Measurements from ENCODE around the gene KRT85.
A peak's percentile ranks its signal among the peaks of the same experiment; 100 is the strongest.

KRT85 gene

DNA sequence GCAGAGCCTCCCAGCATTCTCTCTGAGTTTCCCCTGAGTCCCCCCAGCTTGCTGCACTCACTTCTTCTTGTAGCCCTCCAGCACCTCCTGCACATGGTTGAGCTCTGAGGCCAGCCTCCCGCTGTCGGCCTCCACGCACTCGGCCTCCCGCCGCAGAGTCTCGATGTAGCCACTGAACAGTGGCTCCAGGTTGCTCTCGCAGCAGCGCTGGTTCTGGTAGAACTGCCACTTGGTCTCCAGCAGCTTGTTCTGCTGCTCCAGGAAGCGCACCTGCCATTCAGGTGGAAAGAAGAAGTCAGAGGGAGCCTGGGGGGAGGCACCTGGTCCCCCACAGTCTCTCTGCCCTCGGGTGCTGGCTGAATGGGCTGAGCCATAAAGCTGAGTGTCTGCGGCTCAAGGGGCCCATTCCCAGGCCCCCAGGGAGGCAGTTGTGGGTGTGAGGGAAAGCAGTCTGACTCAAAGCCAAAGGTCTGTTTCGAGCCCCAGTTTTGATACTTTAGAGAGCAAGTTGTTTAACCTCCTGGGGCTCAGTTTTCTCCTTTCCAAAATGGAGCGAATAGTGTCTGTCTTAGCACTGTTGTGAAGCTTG, 2.3 kb downstream of the KRT85 start:
- DNase-seq (ENCODE audit: low spot score) = no peak

DNA sequence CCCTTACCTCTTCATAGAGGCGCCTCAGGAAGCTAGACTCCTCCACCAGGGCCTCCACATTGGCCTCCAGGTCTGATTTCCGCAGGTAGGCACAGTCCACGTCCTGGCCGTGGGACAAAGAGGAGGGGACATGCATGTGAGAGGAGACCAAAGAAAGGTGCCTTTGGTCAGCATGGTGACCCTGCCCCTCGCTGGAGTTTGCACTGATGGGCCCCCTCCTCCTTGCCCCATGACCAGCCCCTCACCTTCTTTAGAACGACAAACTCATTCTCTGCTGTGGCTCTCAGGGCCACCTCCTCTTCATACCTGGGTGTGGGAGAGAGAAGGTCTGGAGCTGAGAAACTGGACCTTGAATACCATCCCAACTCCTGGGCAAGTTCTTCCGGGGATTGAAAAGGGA, 3.2 kb downstream of the KRT85 start:
- no peak for DNase-seq (ENCODE audit: low spot score)

DNA sequence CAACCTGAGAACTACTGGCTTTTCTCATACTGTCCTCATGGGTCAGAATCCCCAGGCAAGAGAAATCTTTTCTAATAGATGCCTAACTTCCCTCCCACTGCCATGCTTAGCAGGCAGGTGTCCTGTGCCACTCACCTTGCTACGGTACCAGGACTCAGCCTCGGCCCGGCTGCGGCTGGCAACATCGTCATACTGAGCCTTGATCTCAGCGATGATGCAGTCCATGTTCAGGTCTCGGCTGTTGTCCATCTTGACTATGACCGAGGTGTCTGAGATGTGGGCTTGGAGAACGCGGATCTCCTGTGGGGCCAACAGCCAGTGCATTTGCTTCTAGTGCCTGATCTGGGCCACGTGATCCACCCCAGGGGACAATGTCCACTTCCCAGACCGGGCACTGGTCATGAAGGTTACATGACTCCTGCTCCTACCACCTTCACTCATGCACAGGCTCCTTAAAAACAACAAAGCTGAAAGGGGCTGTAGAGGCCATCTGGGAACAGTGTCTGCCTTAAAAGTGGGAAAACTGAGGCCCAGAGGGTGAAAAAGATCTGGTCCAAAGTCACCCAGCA, 4.1 kb downstream of the KRT85 start:
- DNase-seq (ENCODE audit: low spot score) = no peak

DNA sequence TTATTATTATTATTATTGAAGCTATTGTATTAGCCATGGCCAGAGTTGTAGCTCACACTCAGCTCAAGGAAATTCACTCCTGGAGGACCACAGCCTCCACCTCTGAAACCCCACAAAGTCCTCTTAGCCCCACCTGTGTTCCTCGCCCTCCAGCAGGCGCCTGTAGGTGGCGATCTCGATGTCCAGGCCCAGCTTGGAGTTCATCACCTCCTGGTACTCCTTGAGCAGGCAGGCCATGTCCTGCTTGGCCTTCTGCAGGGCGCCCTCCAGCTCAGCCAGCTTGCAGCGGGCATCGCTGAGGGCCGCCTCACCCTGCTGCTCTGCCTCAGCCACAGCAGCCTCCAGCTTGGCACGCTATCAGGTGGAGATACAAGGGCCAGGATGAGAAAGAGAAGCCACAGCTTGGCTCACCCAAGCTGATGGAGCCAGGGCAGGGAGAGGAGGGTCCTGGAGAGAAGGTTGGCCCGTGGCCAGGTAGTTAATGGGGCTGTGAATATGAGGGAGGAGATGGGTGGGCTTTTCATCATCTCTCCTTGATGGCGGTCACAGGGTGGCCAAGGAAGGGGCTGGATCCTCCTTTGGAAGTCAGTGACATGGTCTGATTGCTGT, 5.1 kb downstream of the KRT85 start:
- DNase-seq (ENCODE audit: low spot score) = no peak

DNA sequence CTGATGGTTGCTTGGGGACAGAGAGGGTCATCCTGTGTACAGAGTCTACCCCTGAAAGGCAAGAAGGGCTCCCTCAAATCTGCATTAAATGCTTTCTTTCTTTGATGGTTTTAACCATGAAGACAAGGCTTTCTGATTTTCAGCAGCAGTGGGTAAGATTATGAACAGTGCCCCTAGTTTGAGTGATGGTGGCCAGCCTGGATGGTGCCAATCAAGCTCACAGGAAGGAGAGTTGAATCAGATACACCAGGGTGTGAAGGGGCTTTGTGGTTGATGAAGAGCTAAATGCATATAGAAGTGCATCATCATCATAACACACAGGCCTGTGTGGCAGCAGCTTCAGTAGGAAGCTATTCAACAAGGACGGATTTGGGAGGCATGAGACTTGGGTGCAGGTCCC, 5.7 kb downstream of the KRT85 start:
- DNase-seq (ENCODE audit: low spot score) = no peak

DNA sequence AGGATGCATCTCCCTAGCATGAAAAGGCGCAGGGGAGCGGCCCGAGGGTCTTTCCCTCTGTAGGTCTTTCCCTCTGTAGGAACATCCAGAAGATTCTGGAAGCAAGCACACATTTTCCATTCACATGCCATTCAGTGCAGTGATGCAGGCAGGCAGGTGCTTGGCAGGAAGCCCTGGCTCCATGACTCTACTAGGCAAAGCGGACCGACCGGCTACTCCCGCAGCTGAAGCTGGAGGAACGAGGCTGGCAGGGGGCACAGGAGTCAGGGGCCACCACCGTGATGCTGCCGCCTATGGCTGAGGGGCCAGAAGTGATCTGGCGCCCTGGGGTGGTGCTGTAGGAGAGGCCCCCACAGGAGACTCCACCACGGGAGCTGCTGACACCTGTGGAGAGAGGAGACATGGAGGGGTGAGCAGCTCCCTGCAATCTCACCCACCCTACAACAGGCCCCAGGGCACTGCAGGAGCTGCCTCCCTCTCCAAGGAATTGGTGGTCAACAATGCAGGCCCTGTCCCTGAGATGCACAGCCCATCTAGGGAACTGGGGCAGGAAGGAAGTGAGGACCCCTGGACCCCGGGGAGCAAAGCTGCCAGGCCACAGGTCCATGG, 6.5 kb downstream of the KRT85 start:
- DNase-seq (ENCODE audit: low spot score) = no peak

DNA sequence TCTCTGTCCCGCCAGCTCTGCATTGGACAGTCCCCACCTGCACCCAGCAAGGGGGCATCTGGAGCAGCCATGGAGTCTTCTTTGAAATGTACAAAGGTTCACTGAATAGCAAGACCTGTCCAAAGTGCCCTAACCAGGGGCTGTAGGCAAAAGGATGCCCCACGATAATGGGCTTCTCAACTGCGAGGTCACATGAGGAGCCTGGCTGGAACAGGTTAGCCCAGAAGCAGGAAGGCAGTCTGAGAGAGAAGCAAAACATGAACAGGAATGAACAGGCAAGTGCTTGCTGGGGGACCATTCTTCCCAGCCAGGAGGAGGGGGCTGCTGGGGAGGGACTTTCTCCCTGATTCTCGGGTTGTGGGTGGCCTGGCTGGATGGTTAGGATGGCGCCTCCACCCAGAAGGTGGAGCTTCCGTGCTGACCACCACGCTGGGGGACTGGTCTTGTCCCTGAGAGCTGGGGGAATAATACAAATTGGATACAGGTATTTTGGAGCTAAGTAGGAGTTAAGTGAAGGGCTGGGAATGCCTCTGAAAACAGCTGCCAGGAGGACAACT, 7.1 kb downstream of the KRT85 start:
- no peak for DNase-seq (ENCODE audit: low spot score)

DNA sequence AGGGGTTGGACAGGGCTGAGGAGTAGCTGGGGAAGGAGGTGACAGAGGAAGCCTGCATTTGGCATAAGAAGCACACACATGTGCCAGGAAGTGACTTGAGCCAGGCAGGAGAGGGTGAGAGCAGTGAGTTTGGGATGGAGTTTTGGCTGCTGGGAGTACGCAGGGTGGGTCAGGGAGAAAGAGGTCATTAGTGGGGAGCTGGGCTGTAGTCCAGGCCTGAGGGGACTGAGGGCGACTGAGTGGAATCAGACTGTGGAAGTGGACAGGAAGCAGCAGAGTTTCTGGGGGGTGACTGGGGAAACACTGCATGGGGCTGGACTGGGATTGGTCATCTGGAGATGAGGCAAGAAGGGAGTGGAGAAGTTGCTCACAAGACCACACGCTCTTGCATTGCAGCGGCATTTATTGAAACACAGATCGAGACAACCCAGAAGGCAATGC, 7.6 kb downstream of the KRT85 start:
- DNase-seq (ENCODE audit: low spot score) = no peak

DNA sequence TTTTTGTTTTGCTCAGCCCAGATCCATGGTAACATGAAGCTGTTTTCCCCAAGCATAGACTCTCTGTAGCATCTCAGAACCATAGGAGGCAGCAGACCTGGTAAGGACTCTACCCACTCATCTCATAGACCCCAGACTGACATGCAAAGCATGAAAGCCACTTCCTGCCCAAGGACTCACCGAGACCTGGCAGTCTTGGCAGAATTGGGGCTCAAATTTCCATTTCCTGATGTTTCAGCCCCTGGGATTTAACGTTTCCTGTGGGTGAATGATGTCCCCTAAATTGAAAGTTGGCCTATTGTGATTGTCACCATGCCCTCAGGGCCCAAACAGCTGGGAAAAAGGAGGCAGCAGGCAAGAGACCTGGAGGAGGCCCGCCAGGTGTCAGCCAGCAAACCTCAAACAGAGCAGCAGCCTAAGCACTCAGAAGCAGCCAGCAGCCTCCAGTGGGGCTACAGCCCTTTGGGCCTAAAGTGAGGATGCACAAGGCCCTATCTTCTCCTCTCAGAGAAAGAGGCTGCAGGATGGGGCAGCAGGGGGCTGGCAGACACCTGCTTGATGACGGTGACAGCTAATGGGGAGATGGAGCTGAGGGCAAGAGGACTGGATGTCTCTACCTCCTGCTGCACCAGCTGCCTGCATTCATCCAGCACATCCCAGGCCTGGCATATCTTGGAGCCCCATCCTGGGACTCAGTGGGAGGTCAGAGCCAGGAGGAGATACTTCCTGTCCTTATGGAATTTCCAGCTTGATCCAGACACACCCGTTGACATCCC, 8.5 kb downstream of the KRT85 start:
- no peak for DNase-seq (ENCODE audit: low spot score)

DNA sequence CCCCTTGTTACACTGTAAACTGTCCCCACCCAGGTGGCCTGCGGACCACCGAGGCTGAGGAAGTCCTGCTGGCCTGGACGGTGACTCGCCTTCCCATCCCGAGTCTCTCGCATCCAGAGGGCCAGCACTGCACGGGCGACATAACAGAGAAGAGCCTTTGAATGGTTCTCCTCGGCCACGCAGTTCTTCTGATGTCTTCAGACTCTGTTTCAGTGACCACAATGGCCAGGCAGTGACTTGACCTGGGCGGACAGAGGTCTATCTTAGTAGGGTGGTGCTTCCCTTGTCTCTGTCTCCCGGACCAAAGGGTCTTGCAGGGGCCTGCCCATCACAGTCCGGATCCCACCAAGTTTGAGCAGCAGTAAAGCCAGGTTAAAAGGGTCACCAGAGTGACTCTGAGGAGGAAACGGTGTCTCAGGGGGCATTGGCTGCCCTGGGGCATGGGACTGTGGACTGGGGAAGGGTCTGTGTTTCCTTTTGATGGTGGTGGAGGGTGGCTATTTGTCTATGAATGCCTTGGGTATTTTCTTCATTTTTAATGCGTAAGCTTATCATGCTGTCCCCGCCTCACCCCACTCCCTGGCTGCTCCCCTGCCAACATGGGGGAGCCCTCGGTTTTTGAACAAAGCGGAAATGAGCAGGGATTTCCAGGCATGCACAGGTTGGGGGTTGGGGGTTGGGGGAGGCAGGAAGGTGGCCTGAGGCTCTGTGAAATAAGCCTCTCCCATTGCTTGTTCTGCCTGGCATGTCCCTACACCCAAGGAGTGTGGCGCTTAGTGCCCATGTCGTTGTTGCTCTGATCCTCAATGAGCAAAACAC, 10.3 kb downstream of the KRT85 start:
- DNase-seq (ENCODE audit: low spot score) = no peak

DNA sequence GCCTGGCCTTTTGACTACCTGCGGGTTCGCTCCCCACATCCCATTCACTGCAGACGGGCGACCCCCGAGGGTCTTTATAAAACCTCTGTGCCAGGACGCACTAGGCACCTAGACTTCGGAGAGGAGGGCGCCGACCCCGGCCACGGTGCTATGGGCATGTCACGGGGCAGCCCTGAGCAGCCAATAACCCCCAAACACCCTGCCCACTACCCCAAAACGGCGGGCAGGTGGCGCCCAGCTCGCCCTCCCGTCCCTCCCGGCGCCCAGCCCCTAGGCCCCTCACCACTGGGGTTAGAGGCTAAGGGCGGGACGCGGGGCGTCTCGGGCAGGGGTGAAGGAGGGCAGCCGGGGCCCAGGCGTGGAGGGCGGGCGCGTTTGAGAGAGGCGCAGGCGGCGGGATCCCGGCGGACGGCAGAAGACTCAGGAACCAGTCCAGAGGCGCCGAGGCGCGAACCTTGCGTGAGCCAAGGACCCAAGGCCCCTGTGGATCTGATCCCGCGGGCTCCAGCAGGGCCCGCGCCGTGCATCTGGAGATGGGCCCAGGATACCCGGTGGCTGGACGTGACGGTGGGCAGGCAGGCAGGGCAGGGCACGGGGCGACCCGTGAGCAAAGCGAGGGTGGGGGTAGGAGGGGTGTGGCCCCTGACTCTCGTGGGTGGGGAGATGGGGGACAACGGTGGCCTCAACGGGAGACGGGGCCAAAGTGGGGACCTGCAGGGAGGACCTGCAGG, 11.1 kb downstream of the KRT85 start:
- no peak for DNase-seq (ENCODE audit: low spot score)

DNA sequence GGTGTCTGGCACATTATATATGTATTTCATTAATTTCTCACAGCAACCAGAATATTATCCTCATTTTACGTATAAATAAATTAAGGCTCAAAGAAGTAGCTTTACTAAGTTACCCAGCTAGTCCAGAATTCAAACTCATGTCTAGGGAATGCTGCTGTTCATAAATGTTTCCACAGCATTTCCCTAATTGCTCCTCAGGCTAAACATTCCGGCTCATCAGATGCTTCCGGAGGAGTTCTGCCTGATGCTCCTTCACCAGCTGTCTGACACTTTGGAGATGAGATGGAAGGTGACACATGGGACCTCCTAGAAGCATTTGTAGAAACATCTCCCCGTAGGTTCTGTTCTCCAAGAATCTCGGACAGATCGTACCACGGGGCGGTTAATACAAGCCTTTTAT, 12.1 kb downstream of the KRT85 start:
- DNase-seq (ENCODE audit: low spot score) = no peak

DNA sequence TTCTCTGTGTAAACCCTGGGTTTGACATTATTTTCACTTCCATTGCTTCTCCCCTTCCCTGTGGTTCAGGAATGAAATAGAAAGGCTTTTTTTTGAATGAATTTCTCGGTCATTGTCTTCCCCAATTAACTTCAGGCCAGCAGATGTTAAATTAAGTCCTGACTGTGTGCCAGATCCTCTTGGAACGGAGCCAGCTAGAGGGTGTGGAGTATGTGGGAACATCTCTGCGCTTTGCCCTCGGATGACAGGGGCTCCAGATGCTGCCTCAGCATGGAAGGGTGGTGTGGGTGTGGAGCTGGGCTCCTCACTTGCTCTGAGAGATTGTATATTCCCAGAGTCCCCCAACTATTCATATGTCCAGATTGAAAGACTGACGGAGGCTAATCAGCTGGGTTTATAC, 13.1 kb downstream of the KRT85 start:
- no peak for DNase-seq (ENCODE audit: low spot score)

DNA sequence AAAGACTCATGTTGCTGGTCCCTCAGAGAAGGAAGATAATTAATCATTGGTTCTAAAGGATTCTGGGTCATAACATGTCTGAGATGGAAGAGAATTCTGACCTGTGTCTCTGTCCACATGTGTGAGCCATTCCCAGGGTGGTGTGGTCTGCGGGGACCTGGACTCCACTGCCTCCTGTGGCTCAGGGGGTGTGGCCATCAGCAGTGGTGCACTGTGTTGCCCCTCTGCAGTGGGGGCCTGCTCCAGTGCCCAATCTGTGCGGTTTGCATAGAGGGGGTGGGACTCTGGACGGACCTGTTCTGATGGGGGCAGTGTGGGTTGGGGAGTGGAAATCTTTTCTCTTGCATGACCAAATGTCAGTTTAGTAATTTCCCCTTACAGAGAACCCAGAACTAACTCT, 13.5 kb downstream of the KRT85 start:
- DNase-seq (ENCODE audit: low spot score) = no peak

DNA sequence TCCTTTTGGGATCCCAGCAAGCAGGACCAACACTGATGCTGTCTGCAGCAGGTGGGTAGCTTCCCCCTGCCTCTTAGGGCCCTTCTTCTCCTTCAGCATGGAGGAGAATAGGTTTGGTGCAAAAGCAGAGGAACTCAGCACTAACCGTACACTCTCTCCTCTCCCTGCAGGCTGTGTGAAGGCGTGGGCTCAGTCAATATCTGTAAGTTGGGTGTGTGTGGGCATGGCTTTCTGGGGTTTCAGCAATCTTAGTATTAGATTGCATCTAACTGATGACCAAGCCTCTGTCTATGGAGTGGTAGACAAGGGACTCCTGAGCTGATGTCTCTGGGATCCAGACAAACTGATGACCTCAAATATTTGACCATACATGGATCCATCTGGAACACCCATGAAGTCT, 14.3 kb downstream of the KRT85 start:
- no peak for DNase-seq (ENCODE audit: low spot score)

DNA sequence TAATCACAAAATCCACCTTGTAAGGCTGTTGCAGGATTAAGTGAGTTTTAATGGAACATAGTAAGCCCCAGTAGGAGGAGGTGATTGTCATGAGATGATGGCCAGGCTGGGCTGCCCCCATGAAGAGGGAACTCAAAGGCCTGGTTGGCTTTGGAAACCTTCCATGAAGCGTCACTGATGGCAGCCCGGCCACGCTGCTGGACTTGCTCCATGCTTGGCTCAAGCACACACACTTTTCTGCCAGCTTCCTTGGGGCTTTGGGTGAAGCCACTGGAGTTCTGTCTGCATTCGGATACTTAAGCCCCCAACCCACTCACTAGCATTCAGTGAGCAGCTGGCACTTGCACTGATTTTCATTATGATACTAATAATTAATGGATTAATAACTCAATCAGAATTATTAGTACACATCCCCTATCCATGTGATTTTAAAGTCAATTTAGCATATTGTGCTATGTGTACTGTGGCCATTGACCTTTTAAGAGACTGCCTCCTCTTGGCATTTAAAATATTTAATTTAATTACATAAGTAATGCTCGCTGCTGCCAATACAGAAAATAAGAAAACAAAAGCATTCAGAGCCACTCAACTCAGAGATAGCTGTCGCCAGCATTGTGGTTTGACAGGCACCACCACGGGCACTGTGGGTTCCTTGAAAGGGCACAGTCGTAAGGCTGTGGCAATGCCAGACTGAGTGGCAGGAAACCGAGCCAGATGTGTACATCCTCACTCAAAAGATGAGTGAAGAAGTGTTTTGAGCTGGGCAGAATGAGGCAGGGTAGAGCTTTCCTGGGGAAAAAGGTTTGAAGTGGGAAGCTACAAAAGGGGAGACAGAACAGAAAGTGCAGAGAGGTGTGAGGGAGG, 15.9 kb downstream of the KRT85 start:
- peak; percentile 60 for DNase-seq (ENCODE audit: low spot score)

DNA sequence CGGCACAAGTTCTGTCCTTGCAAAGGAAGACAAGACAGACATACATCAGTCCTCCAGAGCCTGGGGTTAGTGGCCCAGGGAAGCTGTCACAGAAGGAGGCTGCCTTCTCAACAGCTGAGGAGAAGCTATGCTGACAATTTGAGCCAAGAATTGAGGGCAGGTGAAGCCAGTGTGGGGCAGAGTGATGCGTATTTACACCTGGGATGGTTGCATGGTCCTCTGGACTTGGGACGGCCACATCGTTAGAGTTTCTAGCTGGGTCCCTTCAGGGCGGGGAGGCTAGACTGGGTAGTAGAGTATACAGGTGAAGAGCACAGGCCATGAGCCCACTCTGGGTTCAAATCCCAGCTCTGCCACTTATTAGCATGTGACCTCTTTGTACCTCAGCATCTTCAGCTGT, 16.5 kb downstream of the KRT85 start:
- DNase-seq (ENCODE audit: low spot score) = no peak

DNA sequence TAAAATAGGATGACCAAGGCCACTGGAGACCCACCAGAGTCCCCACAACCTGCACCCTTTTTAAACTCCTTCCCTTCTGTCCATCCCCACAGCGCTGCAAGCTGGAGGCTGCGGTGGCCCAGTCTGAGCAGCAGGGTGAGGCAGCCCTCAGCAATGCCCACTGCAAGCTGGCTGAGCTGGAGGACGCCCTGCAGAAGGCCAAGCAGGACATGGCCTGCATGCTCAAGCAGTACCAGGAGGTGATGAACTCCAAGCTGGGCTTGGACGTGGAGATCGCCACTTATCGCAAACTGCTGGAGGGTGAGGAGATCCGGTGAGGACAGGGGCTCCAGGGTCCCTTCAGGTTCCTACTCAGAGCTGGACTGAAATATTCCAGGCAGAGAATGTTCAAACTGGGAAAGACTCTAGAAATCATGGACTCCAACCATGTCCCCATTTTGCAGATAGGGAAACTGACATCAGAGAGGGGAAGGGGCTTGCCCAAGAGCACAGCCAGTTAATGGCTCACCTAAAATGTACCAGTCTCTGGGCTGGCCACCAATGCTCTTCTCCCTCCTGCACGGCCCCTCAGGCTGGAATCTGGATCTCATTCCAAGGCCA, 17.2 kb downstream of the KRT85 start:
- DNase-seq (ENCODE audit: low spot score) = no peak

DNA sequence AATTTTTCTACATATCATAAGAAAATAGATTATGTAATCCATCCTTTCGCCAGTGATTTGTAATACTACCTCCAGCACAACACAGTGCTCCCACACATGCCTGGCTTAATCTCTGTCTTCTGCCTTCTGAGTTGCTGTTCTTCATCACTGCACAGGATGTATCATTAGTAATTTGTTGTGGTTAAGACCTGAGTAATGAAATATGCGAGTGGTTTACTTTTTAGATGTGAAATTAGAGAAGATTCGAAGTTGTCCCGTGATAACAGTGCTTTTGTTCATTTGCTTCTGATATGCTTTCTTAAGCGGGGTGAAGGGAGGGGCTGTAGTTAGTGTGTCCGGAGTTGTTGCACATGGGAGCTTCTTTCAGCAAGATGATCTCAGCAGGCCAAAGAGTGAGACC, 18.1 kb downstream of the KRT85 start:
- DNase-seq (ENCODE audit: low spot score) = no peak

Data from CD4-positive, alpha-beta T cell treated with Interleukin-15 for 4 hours (primary cell).